GM23338 (cell line): ENCODE measurements around the gene AGBL5. TPM values are rescaled to one million over a fixed set of nuclear protein-coding genes. Genes with fewer than 3 reads are reported as not detected.

ENCODE experiments used
- ATAC-seq: fragments of 200-7000 bp; cut with Tn5 transposase; 3 replicates; pipeline ENCODE4 v1.9.1; 2020
- DNase-seq: peaks from one replicate; pipeline ENCODE4 v3.0.0-alpha.2; 2015; ENCODE audit warnings: low spot score
- H2AFZ ChIP-seq: fragments of 200-600 bp; sonication (generic); 2 replicates; pipeline ENCODE4 v1.8.0; 2016; ENCODE audit warnings: antibody characterized with exemption, mild to moderate bottlenecking, moderate library complexity
- H3F3A ChIP-seq: fragments of 200-600 bp; sonication (generic); replicated peaks from 2 replicates; pipeline ENCODE4 v1.8.0; 2017; ENCODE audit warnings: antibody characterized with exemption, mixed run types, low read depth
- H3K27ac ChIP-seq: fragments of 200-600 bp; sonication (generic); 2 replicates; pipeline ENCODE4 v1.6.1; 2016; ENCODE audit warnings: low read depth
- H3K27me3 ChIP-seq: fragments of 200-600 bp; sonication (generic); 2 replicates; pipeline ENCODE4 v1.8.0; 2016; ENCODE audit warnings: mild to moderate bottlenecking, mixed run types, moderate library complexity; ENCODE audit not compliant: insufficient read depth
- H3K36me3 ChIP-seq: fragments of 200-600 bp; sonication (generic); 2 replicates; pipeline ENCODE4 v1.8.0; 2016; ENCODE audit warnings: mild to moderate bottlenecking; ENCODE audit not compliant: insufficient read depth
- H3K4me1 ChIP-seq: fragments of 200-600 bp; sonication (generic); 2 replicates; pipeline ENCODE4 v1.8.0; 2016; ENCODE audit warnings: mild to moderate bottlenecking, moderate library complexity; ENCODE audit not compliant: insufficient read depth
- H3K4me2 ChIP-seq: fragments of 200-600 bp; sonication (generic); 2 replicates; pipeline ENCODE4 v1.7.1; 2017; ENCODE audit warnings: mixed run types
- H3K4me3 ChIP-seq: fragments of 200-600 bp; sonication (generic); 2 replicates; pipeline ENCODE4 v1.6.1; 2016; ENCODE audit warnings: mixed run types
- H3K79me2 ChIP-seq: fragments of 200-600 bp; sonication (generic); replicated peaks from 2 replicates; pipeline ENCODE4 v1.8.0; 2017; ENCODE audit warnings: mild to moderate bottlenecking; ENCODE audit not compliant: insufficient read depth
- H3K9me2 ChIP-seq: fragments of 200-600 bp; sonication (generic); 2 replicates; pipeline ENCODE4 v1.8.0; 2017; ENCODE audit not compliant: insufficient read depth
- H4K20me1 ChIP-seq: fragments of 200-600 bp; sonication (generic); replicated peaks from 2 replicates; pipeline ENCODE4 v1.8.0; 2017; ENCODE audit warnings: mild to moderate bottlenecking; ENCODE audit not compliant: insufficient read depth
- H3K27ac Mint-ChIP-seq: 2 replicates; pipeline ENCODE4 v1.8.0; 2020; ENCODE audit warnings: inconsistent platforms, mild to moderate bottlenecking, moderate library complexity, mixed read lengths
- H3K27me3 Mint-ChIP-seq: 3 replicates; pipeline ENCODE4 v1.8.0; 2022; ENCODE audit warnings: low read depth, mild to moderate bottlenecking, moderate library complexity, mixed read lengths, inconsistent platforms; ENCODE audit not compliant: insufficient read depth, poor library complexity
- H3K36me3 Mint-ChIP-seq: 3 replicates; pipeline ENCODE4 v1.8.0; 2021; ENCODE audit warnings: low read depth, mild to moderate bottlenecking, inconsistent platforms, moderate library complexity, mixed read lengths
- H3K4me1 Mint-ChIP-seq: 3 replicates; pipeline ENCODE4 v1.8.0; 2020; ENCODE audit warnings: mild to moderate bottlenecking, inconsistent platforms, mixed read lengths
- H3K4me3 Mint-ChIP-seq: 3 replicates; pipeline ENCODE4 v1.8.0; 2021; ENCODE audit warnings: moderate library complexity, mild to moderate bottlenecking, inconsistent platforms, mixed read lengths
- H3K9me3 Mint-ChIP-seq: 3 replicates; pipeline ENCODE4 v1.8.0; 2020; ENCODE audit warnings: moderate library complexity, mild to moderate bottlenecking, inconsistent platforms, mixed read lengths
- CREB1 ChIP-seq: fragments of 250-450 bp; sonication (Bioruptor Pico); IDR thresholded peaks from 2 replicates; pipeline ENCODE4 v1.5.0; 2020; ENCODE audit warnings: low read depth, mild to moderate bottlenecking, moderate library complexity
- ETS1 ChIP-seq: IDR thresholded peaks from 2 replicates; pipeline ENCODE4 v1.6.1; 2016; ENCODE audit warnings: antibody characterized with exemption
- EZH2 ChIP-seq: fragments of 200-600 bp; sonication (generic); IDR thresholded peaks from one replicate; pipeline ENCODE4 v1.8.0; 2017; ENCODE audit warnings: antibody characterized with exemption, mild to moderate bottlenecking, low read depth; ENCODE audit not compliant: unreplicated experiment
- EZH2phosphoT487 ChIP-seq: fragments of 200-600 bp; sonication (generic); IDR thresholded peaks from one replicate; pipeline ENCODE4 v1.8.1; 2018; ENCODE audit warnings: antibody characterized with exemption; ENCODE audit not compliant: unreplicated experiment
- JUNB ChIP-seq: IDR thresholded peaks from one replicate; pipeline ENCODE4 v1.6.1; 2016; ENCODE audit warnings: antibody characterized with exemption; ENCODE audit not compliant: unreplicated experiment
- NANOG ChIP-seq: IDR thresholded peaks from 2 replicates; pipeline ENCODE4 v1.6.1; 2016; ENCODE audit warnings: antibody characterized with exemption, borderline replicate concordance
- POLR2AphosphoS5 ChIP-seq: IDR thresholded peaks from 2 replicates; pipeline ENCODE4 v1.6.1; 2016; ENCODE audit warnings: antibody characterized with exemption, low read depth
- STAT1 ChIP-seq: IDR thresholded peaks from one replicate; pipeline ENCODE4 v1.6.1; 2016; ENCODE audit warnings: antibody characterized with exemption; ENCODE audit not compliant: unreplicated experiment
- ZNF331 ChIP-seq: fragments of 250-450 bp; sonication (Bioruptor Pico); IDR thresholded peaks from 2 replicates; pipeline ENCODE4 v1.5.0; 2020; ENCODE audit warnings: low read depth, mild to moderate bottlenecking, moderate library complexity
- ZNF462 ChIP-seq: fragments of 250-450 bp; sonication (Bioruptor Pico); IDR thresholded peaks from 2 replicates; pipeline ENCODE4 v1.5.0; 2020; ENCODE audit warnings: mild to moderate bottlenecking, moderate library complexity
- polyA plus RNA-seq: library from polyadenylated mRNA; unstranded; fragments of >200 nt; fragmentation: Nextera tagmentation; extraction: Ambion mirVana; gene quantifications from 2 replicates; pipeline ENCODE4 v1.2.1, GENCODE V29; 2016
- total RNA-seq: library from RNA; depleted of rRNA; stranded (reverse); fragments of >200 nt; shearing (Covaris generic); gene quantifications from 2 replicates; pipeline ENCODE4 v1.2.3, GENCODE V29; 2014

The AGBL5 gene
- total and polyA plus RNA-seq, 2 experiments from 2014 or later = 17.9 to 31.3 TPM

GRCh38 chr2:27010139-27010538, 41.3 kb upstream of the AGBL5 start (continued):
- no peak for TF ChIP-seq ZNF462 (CRISPR knock-in tag)
- no peak for TF ChIP-seq STAT1
- TF ChIP-seq EZH2phosphoT487 = no peak
- TF ChIP-seq NANOG = no peak
- no peak for TF ChIP-seq CREB1 (CRISPR knock-in tag)

- Histone ChIP-seq H4K20me1 (no peaks in the 10 kb centered on the region), H3K9me2 (no peaks in the 10 kb centered on the region), H3K27ac (no peak overlapping the region), H3K27me3 (no peaks in the 10 kb centered on the region), H2AFZ (no peak overlapping the region), H3K36me3 (no peaks in the 10 kb centered on the region), H3K4me2 (no peak overlapping the region), H3K79me2 (no peaks in the 10 kb centered on the region), H3F3A (no peaks in the 10 kb centered on the region), H3K4me1 (peaks cover 12% of the 10 kb centered on the region), H3K4me3 (no peak overlapping the region)
- Mint-ChIP-seq H3K4me3 (no peak overlapping the region; the same call in 2 of the 3 replicates), H3K27ac (no peak overlapping the region), H3K4me1 (peaks cover 13% of the 10 kb centered on the region), H3K9me3 (peaks cover 28% of the 10 kb centered on the region), H3K36me3 (peaks cover 28% of the 10 kb centered on the region), H3K27me3 (peaks cover 15% of the 10 kb centered on the region)
- no peak for ATAC-seq
- no peak for DNase-seq
- TF ChIP-seq CREB1 (CRISPR knock-in tag) (no peak), EZH2phosphoT487 (no peak), ZNF462 (CRISPR knock-in tag) (no peak), POLR2AphosphoS5 (no peak), ZNF331 (CRISPR knock-in tag) (no peak), EZH2 (no peak), JUNB (no peak), ETS1 (no peak)
Measured at GRCh38 chr2:27013738-27014137, 37.7 kb upstream of the AGBL5 start.
